Measurements from ENCODE around the gene APOL1.
"Not testable (repeated sequence)": the region's sequence is repeated elsewhere in the genome, so short reads cannot be mapped to it uniquely, and the experiment has no call there.

Gene APOL1

GRCh38 chr22:36290391-36291075 lies 37.6 kb downstream of the APOL1 start:
- not testable (repeated sequence) for FAIRE-seq; DNase-seq (ENCODE audit: low spot score)

DNA sequence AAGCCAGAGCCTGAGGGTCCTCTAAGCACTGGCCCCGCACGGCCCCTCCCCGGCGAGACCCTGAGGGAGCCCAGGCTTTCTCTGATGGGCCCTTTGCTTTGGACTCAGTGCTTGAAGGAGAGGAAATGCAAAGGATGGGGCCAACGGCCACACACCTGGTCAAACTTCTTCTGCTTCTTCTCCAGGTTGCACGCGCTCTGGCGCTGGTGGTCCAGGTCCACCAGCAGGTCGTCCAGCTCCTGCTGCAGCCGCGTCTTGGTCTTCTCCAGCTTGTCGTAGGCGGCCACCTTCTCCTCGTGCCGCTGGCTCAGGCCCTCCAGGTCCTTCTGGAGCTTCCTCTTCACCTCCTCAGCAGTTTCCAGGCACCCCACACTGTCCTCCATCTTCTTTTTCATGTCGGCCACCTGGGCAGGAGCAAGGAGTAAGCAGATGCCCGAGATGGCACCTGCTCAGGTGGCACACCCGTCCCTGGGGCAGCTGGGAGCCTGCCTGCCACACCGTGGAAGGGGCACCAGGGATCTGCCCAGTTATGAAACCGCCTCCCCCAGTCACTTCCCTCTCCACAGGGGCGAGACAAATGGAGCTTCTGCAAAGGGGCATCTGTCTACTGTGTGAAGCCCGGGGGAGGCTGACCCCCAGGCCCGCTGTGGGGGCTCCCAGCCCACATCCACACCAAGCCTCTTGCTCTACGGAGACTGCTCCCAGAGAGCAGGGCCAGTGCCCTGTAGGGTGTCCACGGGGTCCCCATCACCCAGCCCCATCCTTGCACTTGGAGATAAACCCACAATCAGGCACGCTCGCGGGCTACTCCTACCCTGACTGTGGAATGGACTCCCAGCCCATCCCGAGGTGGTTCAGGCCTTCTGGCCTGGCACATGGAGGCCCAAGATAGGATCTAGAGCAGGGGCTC lies 39.2 kb downstream of the APOL1 start:
- FAIRE-seq, result no peak
- no peak for DNase-seq (ENCODE audit: low spot score)

GRCh38 chr22:36292823-36293530 lies 40.0 kb downstream of the APOL1 start:
- no peak for FAIRE-seq
- DNase-seq (ENCODE audit: low spot score), result no peak

DNA sequence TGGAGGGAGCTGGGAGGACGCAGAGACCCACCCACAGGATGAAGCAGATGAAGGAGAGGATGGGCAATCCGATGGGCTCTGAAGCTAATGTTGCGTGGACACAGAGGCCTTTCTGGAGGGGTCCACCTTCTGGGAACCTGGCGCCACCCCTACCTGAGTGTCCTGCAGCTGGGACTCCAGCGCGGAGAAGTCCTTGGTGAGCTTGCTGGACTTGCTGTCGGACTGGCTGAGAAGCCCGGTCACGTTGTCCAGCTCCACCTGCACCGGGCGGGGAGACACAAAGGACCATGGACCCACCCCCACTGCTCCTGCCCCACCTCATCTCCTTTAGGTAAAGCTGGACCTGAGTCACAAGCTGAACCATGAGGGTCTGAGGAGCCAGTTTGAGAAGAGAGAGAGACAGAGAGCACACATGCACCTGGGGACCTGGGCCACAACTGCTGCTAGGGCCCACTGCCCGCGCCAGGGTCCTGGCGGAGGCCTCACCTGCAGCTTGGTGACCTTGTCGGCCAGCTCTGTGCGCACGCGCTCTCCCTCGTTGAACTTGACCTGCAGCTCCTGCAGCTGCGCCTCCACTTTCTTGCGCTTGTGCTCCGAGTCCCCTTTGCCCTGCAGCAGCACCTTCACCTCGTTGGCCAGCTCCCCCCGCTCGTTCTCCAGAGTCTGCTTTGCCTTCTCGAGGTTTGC lies 40.8 kb downstream of the APOL1 start:
- no peak for DNase-seq (ENCODE audit: low spot score)

GRCh38 chr22:36294293-36294620 lies 41.3 kb downstream of the APOL1 start:
- no peak for FAIRE-seq
- DNase-seq (ENCODE audit: low spot score), result no peak

More for the DNA sequence above, 40.8 kb downstream of the APOL1 start:
- FAIRE-seq, result no peak

DNA sequence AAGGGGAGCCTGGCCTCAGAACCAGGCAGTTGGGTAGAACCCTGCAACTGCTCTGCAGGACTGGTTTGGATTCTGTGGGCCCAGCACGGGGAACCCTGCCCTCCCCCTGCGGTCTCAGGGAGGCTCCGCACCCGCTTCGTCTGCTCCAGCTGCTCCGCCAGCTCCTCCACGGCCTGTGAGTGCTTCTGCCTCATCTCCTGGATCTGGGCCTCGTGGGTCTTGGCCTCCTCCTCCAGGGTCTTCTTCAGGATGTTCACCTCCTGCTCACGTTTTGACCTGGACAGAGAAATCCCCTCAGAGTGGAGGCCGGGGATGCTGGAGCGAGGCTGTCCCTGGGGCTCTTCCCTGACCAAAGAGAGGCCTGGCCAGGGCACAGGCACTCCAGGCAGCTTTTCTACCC lies 41.9 kb downstream of the APOL1 start:
- DNase-seq (ENCODE audit: low spot score) (no peak), FAIRE-seq (no peak)

GRCh38 chr22:36295247-36295646 lies 42.3 kb downstream of the APOL1 start:
- FAIRE-seq (no peak), DNase-seq (ENCODE audit: low spot score) (no peak)

GRCh38 chr22:36296690-36297089 lies 43.8 kb downstream of the APOL1 start:
- FAIRE-seq (no peak), DNase-seq (ENCODE audit: low spot score) (no peak)

DNA sequence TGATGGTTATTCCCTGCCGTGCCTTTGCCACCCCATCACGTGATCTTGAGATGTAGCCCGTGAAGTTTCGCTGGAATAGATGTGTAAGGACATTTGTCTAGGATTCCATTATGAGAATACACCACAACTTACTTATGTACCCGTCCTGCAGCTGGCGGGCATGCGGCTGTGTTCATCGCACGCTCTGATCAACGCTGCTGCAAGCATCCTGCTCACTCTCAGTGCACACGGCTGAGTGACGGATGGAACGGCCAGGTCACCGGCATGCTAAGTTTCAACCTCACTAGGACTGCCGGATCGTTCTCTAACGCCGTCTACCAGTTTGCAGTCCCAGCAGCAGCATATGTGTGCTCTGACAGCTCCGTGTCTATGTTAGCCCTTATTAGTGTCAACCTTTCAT lies 44.6 kb downstream of the APOL1 start:
- no peak for DNase-seq (ENCODE audit: low spot score)
- no peak for FAIRE-seq

GRCh38 chr22:36298118-36298517 lies 45.2 kb downstream of the APOL1 start:
- DNase-seq (ENCODE audit: low spot score) (no peak), FAIRE-seq (no peak)

GRCh38 chr22:36298601-36299000 lies 45.7 kb downstream of the APOL1 start:
- DNase-seq (ENCODE audit: low spot score) (no peak), FAIRE-seq (no peak)

- DNase-seq (ENCODE audit: low spot score) (no peak), FAIRE-seq (no peak)
These were observed 46.4 kb downstream of the APOL1 start for GRCh38 chr22:36299295-36299694.

DNA sequence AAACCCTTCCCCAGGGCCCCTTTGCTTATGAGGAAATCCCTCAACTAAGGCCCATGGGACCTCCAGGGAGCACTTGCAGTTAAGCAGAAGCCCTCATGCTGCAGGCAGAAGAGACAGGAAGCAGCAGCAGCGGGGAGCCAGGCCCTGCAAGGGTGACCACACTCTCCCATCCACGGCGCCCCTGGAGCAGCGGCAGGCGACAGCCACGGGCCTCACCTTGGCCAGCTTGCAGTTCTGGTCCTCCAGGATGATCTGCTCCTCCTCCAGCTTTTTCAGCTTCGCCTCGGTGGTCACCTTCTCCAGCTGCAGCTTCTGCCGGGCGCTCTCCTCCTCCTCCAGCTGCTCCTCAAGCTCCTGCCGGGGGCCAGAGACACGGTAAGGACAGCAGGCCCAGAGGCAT lies 47.0 kb downstream of the APOL1 start:
- FAIRE-seq, result no peak
- DNase-seq (ENCODE audit: low spot score), result no peak

GRCh38 chr22:36300396-36301212 lies 47.7 kb downstream of the APOL1 start:
- DNase-seq (ENCODE audit: low spot score) (no peak), FAIRE-seq (no peak)

- FAIRE-seq (no peak), DNase-seq (ENCODE audit: low spot score) (peak; percentile 49)
These were observed 48.5 kb downstream of the APOL1 start for GRCh38 chr22:36301384-36301828.

DNA sequence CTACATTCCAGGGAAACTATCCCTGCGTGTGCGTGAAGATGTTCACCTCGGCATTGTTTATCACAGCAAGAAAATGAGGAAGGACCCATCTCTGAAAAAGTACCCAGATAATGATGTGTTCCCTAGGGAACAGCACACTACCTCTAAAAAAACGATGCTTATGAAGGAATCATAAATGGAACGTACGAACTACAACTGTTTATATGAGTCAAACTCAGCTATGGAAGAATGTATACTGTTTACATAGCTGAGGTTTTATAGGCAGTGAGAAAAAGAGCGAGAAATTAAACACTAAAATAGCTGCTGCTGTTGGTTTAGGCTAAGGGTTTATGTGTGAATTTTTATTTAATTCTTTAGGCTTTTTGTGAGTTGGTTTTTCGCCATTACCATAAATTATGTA lies 48.9 kb downstream of the APOL1 start:
- FAIRE-seq, result no peak
- DNase-seq (ENCODE audit: low spot score), result no peak

GRCh38 chr22:36302439-36303114 lies 49.6 kb downstream of the APOL1 start:
- DNase-seq (ENCODE audit: low spot score) (no peak), FAIRE-seq (no peak)

DNA sequence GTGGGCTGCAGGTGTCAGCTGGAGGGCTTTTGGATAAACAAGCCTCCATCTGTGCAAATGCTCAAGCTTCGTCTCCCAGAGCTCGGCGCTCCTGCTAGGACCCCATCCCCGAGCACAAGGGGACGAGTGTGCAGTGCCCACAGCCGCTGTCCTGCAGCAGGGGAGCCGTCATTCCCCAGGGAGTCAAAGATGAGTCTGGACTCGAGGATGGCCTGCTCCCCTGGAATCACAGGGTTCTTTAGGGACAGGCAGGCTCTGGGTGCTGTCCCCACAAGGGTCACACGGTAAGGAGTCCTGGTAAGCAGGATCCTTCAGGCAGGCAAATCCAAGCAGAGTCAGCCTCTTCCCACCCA lies 50.2 kb downstream of the APOL1 start:
- FAIRE-seq (no peak), DNase-seq (ENCODE audit: low spot score) (no peak)

DNA sequence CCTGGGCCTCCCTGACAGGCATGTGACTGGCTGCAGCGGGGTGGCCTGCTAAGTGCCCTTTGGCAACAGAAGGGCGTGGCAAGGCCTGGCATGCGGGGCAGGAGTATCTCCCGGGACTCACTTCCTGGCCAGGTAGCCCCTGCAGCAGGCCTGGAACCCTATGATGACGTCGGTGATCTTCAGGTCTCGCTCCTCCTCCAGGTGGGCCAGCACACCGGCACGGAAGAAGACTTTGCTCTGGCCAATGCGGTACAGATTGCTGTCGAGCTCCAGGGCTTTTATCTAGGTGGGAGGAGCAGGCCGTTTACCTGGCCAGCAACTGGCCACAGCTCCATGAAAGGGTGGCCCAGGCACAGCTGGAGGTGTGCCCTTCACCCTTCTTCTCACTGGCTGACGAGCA lies 50.9 kb downstream of the APOL1 start:
- FAIRE-seq, result no peak
- no peak for DNase-seq (ENCODE audit: low spot score)

DNA sequence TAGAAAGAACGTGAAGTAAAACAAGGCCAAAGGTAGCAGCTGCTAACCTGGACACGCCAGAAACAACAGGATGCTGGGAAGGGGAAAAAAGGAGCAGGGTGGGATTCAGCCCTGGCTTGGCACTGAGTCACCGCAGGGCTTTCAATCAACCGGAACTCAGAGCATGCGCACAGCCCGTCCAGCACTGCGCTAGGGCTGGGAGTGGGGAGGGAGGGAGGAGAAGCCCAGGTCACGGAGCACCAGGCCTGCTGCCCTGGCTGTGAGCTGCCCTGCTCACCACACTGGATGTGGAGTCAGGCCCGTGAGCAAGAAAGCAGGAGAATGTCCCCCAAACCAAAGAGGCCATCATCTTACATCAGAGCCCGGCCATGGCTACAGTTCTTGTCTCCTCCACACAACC lies 51.5 kb downstream of the APOL1 start:
- DNase-seq (ENCODE audit: low spot score) (peak; percentile 8), FAIRE-seq (no peak)
